Common myeloid progenitor, CD34-positive (primary cell): ENCODE data around the gene PCCA.

Source experiments
- CTCF ChIA-PET: fragments of 350-600 bp; sonication (Branson Sonifier 250); formaldehyde crosslinking; loops from one replicate; lab custom pipeline; 2021; ENCODE audit warnings: antibody characterized with exemption; lab: Charles Lee
- POLR2A ChIA-PET: fragments of 350-600 bp; sonication (Branson Sonifier 250); formaldehyde crosslinking; loops from one replicate; lab custom pipeline; 2021; ENCODE audit warnings: antibody characterized with exemption; lab: Charles Lee
- DNase-seq, 3 donors: peaks; one replicate each; pipeline versions ENCODE4 v3.0.0 to v3.0.0-alpha.2; 2013
- H3K27ac ChIP-seq, 2 experiments: 1 replicate in 1 of 2; 2 replicates in 1 of 2; pipeline ENCODE4 v1.7.0; 2013; ENCODE audit warnings: inconsistent platforms in 2 of 2, low read length in 2 of 2, mild to moderate bottlenecking in 2 of 2, low read depth in 1 of 2, moderate library complexity in 1 of 2; ENCODE audit not compliant: severe bottlenecking in 2 of 2, insufficient read depth in 1 of 2, poor library complexity in 1 of 2
- H3K27me3 ChIP-seq, 5 experiments: replicated peaks in 2 of 5; 1 replicate in 3 of 5; 2 replicates in 2 of 5; pipeline versions ENCODE4 v1.6.1 to v1.7.0; 2013; ENCODE audit warnings: low read length in 4 of 5, mild to moderate bottlenecking in 2 of 5, moderate library complexity in 2 of 5, inconsistent platforms in 1 of 5; ENCODE audit not compliant: insufficient read depth in 5 of 5, control insufficient read depth in 4 of 5
- H3K36me3 ChIP-seq, 4 experiments: 1 replicate in 2 of 4; 2 replicates in 2 of 4; pipeline versions ENCODE4 v1.6.1 to v1.7.0; 2013; ENCODE audit warnings: low read length in 3 of 4, control low read depth in 1 of 4, mild to moderate bottlenecking in 1 of 4; ENCODE audit not compliant: control insufficient read depth in 4 of 4, insufficient read depth in 4 of 4
- H3K4me1 ChIP-seq, 4 experiments: 1 replicate in 3 of 4; 2 replicates in 1 of 4; pipeline versions ENCODE4 v1.6.1 to v1.7.1; 2013; ENCODE audit warnings: low read length in 3 of 4, mild to moderate bottlenecking in 3 of 4, control low read depth in 1 of 4, inconsistent platforms in 1 of 4, moderate library complexity in 1 of 4; ENCODE audit not compliant: control insufficient read depth in 4 of 4, insufficient read depth in 4 of 4; ENCODE audit errors: control extremely low read depth in 1 of 4
- H3K4me3 ChIP-seq, 7 experiments: 1 replicate in 4 of 7; 2 replicates in 3 of 7; pipeline versions ENCODE4 v1.5.1 to v1.7.0; 2013; ENCODE audit warnings: mild to moderate bottlenecking in 7 of 7, low read length in 6 of 7, moderate library complexity in 6 of 7, inconsistent platforms in 2 of 7, low read depth in 2 of 7, control low read depth in 1 of 7; ENCODE audit not compliant: insufficient read depth in 4 of 7, control insufficient read depth in 1 of 7; ENCODE audit errors: extremely low read depth in 1 of 7
- H3K9me3 ChIP-seq, 5 experiments: 1 replicate in 4 of 5; 2 replicates in 1 of 5; pipeline versions ENCODE4 v1.6.1 to v1.7.1; 2013; ENCODE audit warnings: low read length in 4 of 5, mild to moderate bottlenecking in 2 of 5, inconsistent platforms in 1 of 5, low read depth in 1 of 5, moderate library complexity in 1 of 5; ENCODE audit not compliant: control insufficient read depth in 4 of 5, insufficient read depth in 2 of 5; ENCODE audit errors: control extremely low read depth in 1 of 5
- WGBS: methylation state at CpG from one replicate; pipeline ENCODE4 v1.1.5; 2013; ENCODE audit not compliant: insufficient coverage; 5-methylcytosine and 5-hydroxymethylcytosine counted together

The PCCA gene

GRCh38 chr13:100511466-100511865 is 422.6 kb downstream of the PCCA start:
- ChIA-PET CTCF (interaction anchor here (1.0 to 1.5 kb wide), 3 partner anchors 12 to 854 kb away, joined by 3 read pairs; no protein-coding TSS in a partner anchor), POLR2A (no interaction called here)
- Histone ChIP-seq H3K36me3 (peaks cover 0 to 6% (median 0%) of the 10 kb centered on the region in 4 experiments), H3K4me1 (peaks cover 0 to 2% (median 0%) of the 10 kb centered on the region in 4 experiments), H3K27ac (no peak overlapping the region), H3K9me3 (no peaks in the 10 kb centered on the region), H3K27me3 (no peaks in the 10 kb centered on the region), H3K4me3 (no peak overlapping the region)
- no peak for DNase-seq
- WGBS = 98% methylated on average over 6 of the region's 7 CpGs

DNA sequence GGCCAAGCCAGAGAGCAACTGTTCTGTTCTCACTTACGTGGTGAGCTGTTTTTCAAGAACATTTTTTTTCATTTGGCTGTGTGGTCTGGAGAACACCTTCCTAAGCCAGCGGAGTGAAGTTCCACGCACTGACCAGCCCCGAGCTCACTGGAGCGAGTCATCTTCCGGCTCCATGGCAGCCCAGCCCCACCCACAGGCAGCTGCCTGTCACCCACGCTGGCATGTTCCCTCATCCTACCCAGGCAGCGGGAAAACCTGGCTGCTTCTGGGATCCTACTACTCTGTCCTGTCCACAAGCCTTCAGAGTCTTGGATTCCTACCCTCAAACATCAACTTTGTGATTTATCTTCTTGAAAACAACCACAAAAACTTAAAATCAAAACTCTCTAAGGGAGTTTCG is 423.5 kb downstream of the PCCA start:
- Histone ChIP-seq H3K27me3 (no peaks in the 10 kb centered on the region), H3K4me1 (peaks cover 0 to under 1% (median 0%) of the 10 kb centered on the region in 4 experiments), H3K4me3 (no peak overlapping the region), H3K9me3 (no peaks in the 10 kb centered on the region), H3K27ac (no peak overlapping the region), H3K36me3 (peaks cover 0 to 6% (median 0%) of the 10 kb centered on the region in 4 experiments)
- ChIA-PET CTCF (interaction anchor here (1.0 to 1.1 kb wide), 2 partner anchors 11 to 31 kb away, joined by 3 to 4 read pairs; no protein-coding TSS in a partner anchor), POLR2A (no interaction called here)
- no peak for DNase-seq
- 96% methylated on average over 7 of the region's 9 CpGs for WGBS

DNA sequence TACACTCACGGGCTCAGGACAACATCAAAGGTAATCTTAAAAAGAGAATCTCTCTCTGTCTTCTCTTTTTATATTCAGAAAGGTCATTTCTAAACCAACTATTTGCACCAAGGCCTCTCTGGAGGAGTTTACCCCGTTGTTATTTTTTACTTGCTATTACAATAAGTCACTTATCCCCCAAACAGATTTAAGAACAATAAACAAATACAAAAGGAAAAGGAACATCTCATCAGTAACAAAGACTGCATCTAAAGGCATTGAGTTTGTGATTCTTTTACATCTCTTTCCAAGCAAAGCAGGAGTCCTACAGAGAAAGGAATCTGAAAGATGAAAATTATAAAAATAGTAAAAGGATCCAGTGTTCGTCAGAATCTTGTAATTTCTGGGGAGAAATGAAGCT is 424.3 kb downstream of the PCCA start:
- no peak for DNase-seq
- no peaks in the 10 kb centered on the region for H3K27me3 ChIP-seq
- H3K9me3 ChIP-seq = no peaks in the 10 kb centered on the region
- peaks cover 0 to 4% (median 2%) of the 10 kb centered on the region in 4 experiments for H3K4me1 ChIP-seq
- no peak overlapping the region for H3K27ac ChIP-seq
- H3K4me3 ChIP-seq = no peak overlapping the region
- whole genome bisulfite sequencing = 81% methylated on average over 2 of the region's 3 CpGs
- ChIA-PET POLR2A (no interaction called here), CTCF (interaction anchor here (1.1 to 4.4 kb wide), 4 partner anchors 30 to 856 kb away, joined by 3 to 12 read pairs (median 4); no protein-coding TSS in a partner anchor)
- H3K36me3 ChIP-seq = peaks cover 0 to 6% (median 0%) of the 10 kb centered on the region in 4 experiments

GRCh38 chr13:100513987-100514670 is 425.2 kb downstream of the PCCA start:
- peak in 1 of 3 donors; percentile 10 for DNase-seq
- no peaks in the 10 kb centered on the region for H3K27me3 ChIP-seq
- CTCF ChIA-PET = interaction anchor here (0.7 to 4.5 kb wide), 11 partner anchors 17 to 1244 kb away, joined by 3 to 20 read pairs (median 3); no protein-coding TSS in a partner anchor
- H3K4me3 ChIP-seq = no peak overlapping the region
- WGBS = 65% methylated on average over 4 of the region's 8 CpGs
- no peak overlapping the region for H3K27ac ChIP-seq
- peaks cover 0 to 4% (median 2%) of the 10 kb centered on the region in 4 experiments for H3K4me1 ChIP-seq
- no peaks in the 10 kb centered on the region for H3K9me3 ChIP-seq
- peaks cover 0 to 6% (median 0%) of the 10 kb centered on the region in 4 experiments for H3K36me3 ChIP-seq
- POLR2A ChIA-PET = no interaction called here

- ChIA-PET POLR2A (no interaction called here), CTCF (interaction anchor here (0.6 to 4.5 kb wide), 12 partner anchors 12 to 1245 kb away, joined by 3 to 20 read pairs (median 4); no protein-coding TSS in a partner anchor)
- H3K27ac ChIP-seq = no peak overlapping the region
- H3K27me3 ChIP-seq = peaks cover 0 to 3% (median 0%) of the 10 kb centered on the region in 5 experiments
- no peaks in the 10 kb centered on the region for H3K9me3 ChIP-seq
- no peak overlapping the region for H3K4me3 ChIP-seq
- DNase-seq = peak; percentile 58 to 77 (median 71)
- H3K4me1 ChIP-seq = peaks cover 0 to 4% (median 2%) of the 10 kb centered on the region in 4 experiments
- whole genome bisulfite sequencing = 0% methylated on average over 1 of the region's 5 CpGs
- peaks cover 0 to 6% (median 0%) of the 10 kb centered on the region in 4 experiments for H3K36me3 ChIP-seq
These were observed 426.0 kb downstream of the PCCA start for GRCh38 chr13:100514788-100515409.

GRCh38 chr13:100515410-100515800 is 426.5 kb downstream of the PCCA start:
- no peaks in the 10 kb centered on the region for H3K9me3 ChIP-seq
- peaks cover 0 to 4% (median 2%) of the 10 kb centered on the region in 4 experiments for H3K4me1 ChIP-seq
- CTCF ChIA-PET = interaction anchor here (0.6 to 4.5 kb wide), 10 partner anchors 11 to 862 kb away, joined by 3 to 20 read pairs (median 4); no protein-coding TSS in a partner anchor
- no peak overlapping the region for H3K27ac ChIP-seq
- H3K27me3 ChIP-seq = peaks cover 0 to 3% (median 0%) of the 10 kb centered on the region in 5 experiments
- 84% methylated on average over 19 of the region's 20 CpGs for WGBS
- no peak overlapping the region for H3K4me3 ChIP-seq
- no peak for DNase-seq
- POLR2A ChIA-PET = no interaction called here
- H3K36me3 ChIP-seq = peaks cover 0 to 6% (median 0%) of the 10 kb centered on the region in 4 experiments
